ELR (cell line): Measurements from ENCODE around the gene SNTB2.
A peak's percentile ranks its signal among the peaks of the same experiment; 100 is the strongest.
"Not testable (repeated sequence)": the region's sequence is repeated elsewhere in the genome, so short reads cannot be mapped to it uniquely, and the experiment has no call there.

Experiments used
- DNase-seq: peaks from one replicate; pipeline ENCODE4 v3.0.0-alpha.2; 2015; ENCODE audit warnings: low read depth

SNTB2 gene

DNA sequence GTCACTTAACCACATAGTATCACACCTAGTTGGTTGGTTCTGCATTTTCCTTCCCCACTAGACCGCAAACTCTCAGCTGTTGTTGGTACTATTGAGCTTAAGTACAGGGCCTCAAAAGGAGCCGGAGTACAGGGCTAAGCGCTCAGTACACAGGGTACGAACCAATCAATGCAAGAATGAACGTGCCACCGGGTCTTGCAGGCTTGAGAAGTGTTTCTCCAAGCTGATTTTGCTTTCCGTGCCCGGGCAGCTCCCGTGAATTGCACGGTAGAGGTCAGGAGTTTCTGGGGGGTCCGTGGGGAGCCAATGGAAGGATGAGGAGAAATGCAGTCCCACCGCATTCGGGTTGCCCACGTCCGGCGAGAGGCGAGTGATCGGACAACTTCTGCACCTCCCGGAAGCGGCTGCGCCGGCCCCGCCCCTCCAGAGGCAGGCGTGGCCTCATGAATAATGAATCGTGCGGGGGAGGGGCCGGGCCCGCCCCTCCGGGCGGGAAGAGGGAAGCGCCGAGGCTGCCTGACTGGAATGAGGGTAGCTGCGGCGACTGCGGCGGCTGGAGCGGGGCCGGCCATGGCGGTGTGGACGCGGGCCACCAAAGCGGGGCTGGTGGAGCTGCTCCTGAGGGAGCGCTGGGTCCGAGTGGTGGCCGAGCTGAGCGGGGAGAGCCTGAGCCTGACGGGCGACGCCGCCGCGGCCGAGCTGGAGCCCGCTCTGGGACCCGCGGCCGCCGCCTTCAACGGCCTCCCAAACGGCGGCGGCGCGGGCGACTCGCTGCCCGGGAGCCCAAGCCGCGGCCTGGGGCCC, at the start of gene SNTB2:
SNTB2 (plus strand) TSS at position 523 of the 804 bp plus-strand sequence; CDS start at position 526, 3 bp downstream.
- DNase-seq, result peak; percentile 95

DNA sequence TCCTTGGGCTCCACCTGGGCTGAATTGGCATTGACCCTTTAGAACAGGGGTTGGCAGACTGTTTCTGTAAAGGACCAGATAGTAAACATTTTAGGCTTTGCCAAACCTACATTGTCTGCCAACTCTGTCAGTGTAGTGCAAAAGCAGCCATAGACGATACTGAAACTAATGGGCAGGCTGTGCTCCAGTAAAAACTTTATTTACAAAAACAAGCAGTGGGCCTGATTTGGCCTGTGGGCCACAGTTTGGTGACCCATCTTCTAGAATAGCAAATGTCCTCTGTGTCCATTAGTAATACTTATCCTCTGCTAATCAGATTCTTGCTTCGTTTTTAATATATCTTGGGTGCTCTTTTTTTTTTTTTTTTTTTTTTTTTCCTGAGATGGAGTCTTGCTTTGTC, 48.4 kb upstream of the SNTB2 start:
- no peak for DNase-seq

DNA sequence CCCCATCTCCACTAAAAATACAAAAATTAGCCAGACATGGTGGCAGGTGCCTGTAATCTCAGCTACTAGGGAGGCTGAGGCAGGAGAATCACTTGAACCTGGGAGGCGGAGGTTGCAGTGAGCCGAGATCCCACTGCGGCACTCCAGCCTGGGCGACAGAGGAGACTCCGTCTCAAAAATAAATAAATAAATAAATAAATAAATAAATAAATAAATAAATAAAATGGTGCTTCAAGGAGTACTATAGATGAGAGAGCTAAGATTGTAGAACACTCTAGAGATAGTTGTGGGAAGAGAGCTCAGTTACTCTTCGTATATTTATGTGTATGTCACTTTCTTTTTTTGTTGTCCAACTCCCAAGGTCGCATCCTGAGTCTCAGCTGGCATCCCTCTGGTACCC, 47.5 kb upstream of the SNTB2 start:
- DNase-seq, result not testable (repeated sequence)

DNA sequence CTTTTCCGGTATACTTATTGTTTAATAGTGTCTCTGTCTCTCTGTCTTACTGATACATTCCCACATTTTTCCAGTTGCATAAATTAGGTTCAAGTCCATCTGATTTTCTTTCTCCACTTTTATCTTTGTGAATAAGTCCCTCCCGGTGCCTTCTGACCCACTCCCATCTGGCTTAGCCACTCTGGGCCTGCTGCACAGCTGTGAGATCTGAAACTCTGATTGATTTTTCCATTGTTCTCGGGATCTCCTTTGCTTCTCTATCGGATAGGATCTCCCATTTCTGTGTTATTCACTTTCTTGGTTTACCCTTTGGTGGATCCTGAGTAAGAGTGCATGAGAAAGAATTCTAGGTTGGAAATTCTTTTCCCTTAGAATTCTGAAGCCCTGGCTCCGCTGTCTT, 46.0 kb upstream of the SNTB2 start:
- no peak for DNase-seq

DNA sequence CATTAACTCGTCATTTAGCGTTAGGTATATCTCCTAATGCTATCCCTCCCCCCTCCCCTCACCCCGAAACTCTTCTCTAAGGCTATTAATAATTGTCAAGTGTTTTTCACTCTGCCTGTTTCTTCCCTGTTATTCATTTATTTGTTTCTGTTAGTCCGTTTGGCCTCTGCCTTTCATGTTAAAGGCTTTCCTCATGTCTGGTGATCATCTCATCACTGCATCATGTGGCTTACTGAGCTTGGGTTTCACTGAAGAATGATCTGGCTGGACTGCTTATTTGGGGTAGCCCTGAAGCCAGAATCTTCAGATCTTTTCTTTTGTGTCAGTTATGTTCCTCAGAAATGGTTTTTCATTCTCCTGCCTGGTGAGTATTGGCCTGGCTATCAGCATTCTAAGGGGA, 45.0 kb upstream of the SNTB2 start:
- no peak for DNase-seq

DNA sequence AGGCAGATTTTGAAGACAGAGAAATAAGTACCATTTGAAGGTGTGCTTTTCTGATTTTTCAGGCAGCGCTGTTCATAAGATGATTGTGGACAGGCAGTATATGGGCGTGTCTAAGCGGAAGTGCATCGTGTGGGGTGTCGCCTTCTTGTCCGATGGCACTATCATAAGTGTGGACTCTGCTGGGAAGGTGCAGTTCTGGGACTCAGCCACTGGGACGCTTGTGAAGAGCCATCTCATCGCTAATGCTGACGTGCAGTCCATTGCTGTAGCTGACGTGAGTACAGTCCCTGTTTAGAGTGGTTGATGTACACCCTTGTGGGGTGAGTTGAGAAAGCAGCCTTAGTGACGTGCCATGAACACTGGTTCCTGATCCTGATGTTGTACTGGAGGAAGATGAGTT, 43.8 kb upstream of the SNTB2 start:
- peak; percentile 42 for DNase-seq

DNA sequence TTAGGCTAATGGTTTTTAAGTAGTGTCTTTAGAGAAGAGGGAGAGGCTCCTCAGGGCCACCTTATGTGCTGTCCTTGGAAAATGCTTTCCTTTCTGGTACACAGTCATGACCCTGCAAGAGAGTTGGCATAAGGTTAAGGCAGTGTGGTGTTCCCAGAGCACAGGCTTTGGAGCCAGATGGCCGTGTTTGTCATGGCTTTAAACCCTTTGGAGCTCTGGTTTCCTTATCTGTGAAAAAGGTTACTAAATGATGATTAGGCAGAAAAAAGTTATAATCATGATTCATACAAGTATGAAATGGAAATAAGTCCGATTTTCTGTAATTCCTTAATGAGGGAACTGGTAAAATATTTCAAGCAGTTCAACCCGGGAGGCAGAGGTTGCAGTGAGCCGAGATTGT, 41.3 kb upstream of the SNTB2 start:
- no peak for DNase-seq

DNA sequence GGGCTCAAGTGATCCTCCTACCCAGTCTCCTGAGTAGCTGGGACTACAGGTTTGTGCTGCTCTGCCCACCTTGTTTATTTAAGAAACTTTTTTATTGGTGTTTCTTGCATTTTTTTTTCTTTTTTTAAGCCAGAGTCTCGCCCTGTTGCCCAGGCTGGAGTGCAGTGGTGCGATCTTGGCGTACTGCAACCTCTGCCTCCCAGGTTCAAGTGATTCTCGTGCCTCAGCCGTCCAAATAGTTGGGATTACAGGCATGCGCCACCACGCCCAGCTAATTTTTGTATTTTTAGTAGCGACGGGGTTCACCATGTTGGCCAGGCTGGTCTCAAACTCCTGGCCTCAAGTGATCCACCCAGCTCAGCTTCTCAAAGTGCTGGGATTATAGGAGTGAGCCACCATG, 37.3 kb upstream of the SNTB2 start:
- DNase-seq, result not testable (repeated sequence)

DNA sequence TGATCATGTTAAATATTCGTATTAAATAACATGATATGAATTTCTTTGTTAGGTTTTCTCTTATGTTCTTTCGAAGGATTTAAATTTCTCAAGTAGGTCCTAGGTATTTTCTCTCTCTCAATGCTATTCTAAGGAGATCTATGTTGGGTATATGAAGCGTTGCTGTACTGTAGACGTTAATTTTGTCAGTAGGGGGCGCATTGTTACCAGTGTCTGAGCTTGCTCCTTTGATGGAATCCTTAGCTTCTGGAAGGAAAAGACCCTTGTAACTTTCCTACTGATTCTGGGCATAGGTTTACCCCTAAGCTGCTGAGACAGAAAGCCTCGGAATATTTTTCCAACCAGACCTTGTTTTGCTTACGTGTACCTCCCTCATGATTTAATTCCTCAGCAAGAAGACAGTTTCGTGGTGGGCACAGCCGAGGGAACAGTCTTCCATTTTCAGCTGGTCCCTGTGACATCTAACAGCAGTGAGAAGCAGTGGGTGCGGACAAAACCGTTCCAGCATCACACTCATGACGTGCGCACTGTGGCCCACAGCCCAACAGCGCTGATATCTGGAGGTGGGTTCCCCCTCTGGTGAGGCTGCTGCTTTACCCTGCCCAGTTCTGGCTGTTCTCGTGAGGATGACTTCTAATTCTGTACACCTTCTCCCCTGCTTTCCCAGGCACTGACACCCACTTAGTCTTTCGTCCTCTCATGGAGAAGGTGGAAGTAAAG, 36.7 kb upstream of the SNTB2 start:
- peak; percentile 84 for DNase-seq

DNA sequence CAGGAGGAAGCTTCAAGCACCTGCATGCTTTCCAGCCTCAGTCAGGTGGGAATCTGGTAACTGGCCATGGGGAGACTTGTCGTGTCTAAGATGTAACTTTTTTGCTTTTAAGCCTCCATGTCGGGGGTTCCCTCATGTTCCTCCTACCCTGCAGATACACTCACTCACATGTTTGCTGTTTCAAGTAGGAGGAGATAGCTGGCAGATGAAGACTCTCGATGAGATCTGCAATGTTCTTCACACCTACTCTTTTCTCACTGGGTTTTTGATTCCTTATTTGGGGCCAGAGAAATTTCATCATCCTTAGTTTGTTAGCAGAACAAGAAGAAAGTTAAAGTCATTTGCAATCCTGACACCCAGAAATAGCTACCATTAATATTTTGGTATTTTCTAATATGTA, 29.8 kb upstream of the SNTB2 start:
- no peak for DNase-seq

DNA sequence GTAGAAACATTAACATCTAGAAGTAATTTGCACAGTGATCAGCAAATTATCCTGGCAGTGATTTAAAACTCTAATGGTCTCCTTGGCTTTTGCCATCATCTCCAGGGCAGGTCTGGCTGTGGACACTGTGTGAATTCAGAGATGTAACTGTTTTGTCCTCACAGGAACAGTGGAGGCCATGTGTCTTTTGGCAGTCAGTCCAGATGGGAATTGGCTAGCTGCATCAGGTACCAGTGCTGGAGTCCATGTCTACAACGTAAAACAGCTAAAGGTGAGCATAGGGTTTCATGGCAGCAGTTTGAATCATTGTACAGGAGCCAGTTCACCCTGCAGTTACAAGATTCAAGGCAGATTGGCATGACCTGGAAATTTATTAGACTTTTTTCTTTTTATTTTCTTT, 26.8 kb upstream of the SNTB2 start:
- no peak for DNase-seq

DNA sequence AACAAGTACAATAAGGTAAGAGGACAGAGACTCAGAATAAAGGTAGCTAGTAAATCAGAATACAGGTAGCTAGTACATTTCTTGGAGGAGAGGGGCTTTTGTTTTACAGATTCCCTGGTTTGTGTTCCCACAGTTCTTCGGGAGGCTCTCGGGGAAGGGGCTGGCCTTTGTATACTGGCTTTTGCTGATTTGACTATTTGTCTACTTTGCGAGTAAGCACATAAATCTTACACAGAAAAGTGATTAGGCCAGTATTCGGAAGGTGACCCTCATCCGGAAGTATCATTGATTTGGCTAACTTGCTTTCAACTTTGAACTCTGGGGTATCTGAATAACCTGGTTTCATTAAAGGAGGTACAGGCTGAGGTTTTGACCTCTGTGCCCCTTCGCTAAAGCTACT, 21.4 kb upstream of the SNTB2 start:
- DNase-seq, result no peak

DNA sequence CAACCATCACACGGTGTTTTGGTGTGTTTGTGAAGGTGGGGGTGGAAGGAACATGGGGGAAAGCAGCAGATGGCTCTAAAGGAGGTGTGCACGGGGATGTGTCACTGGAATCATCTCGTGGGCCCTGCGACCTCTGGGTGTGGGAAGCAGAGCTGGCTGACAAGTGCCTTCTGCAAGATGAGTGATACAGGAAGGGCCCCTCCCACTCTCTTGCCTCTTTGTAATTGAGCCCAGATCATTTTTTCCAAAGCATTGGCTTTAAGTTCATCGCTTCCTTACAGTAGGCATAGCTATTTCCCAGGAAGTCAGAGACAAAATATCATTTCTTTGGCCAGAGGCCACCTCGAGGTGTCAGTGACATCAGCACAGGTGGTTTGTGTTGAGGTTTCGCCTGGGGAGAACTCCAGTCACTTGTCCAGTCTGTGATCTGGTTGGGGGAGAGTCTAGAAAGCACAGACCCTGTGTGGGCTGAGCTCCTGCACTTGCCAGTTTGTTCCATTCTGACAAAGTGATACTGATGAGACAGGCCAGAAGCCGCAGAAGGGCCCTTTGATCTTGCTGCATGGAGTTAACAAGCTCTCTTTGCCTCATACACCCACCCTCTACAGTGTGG, 20.6 kb upstream of the SNTB2 start:
- DNase-seq, result peak; percentile 78

DNA sequence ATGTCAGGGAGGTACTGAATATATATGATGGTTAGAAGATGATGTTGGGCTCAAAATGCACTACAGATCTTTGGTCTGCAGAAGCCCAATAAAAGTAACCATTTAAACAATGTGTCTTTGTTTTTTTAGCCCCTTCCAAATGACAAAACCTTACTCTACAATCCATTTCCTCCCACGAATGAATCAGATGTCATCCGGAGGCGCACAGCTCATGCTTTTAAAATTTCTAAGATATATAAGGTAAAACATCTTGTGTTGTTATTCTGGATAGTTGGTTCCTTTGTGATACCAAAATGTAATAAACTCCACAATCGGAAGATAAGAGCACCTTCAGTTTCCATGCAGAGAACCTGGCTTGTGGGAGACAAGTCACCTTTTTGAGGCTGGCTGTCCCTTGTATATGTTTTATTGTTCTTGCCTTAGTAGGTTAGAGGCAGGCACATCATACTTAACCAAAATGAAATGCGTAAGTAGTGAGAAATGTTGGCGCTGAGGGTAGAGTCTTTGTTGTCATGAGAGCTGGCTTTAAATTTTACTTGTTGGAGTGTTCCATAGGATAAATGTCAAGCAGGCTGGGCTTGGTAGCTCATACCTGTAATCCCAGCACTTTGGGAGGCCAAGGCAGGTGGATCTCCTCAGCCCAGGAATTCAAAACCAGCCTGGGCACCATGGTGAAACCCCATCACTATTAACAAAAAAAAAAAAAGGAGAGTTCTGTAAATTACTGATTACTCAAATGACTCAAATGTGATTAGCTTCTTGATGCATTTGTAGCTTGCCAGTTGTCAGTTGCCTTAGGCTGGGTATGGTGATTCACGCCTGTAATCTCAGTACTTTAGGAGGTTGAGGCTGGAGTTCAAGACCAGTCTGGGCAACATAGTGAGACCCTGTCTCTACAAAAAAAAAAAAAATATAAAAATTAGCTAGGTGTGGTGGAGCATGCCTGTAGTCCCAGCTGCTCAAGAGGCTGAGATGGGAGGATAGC, 19.7 kb upstream of the SNTB2 start:
- DNase-seq, result peak; percentile 86

DNA sequence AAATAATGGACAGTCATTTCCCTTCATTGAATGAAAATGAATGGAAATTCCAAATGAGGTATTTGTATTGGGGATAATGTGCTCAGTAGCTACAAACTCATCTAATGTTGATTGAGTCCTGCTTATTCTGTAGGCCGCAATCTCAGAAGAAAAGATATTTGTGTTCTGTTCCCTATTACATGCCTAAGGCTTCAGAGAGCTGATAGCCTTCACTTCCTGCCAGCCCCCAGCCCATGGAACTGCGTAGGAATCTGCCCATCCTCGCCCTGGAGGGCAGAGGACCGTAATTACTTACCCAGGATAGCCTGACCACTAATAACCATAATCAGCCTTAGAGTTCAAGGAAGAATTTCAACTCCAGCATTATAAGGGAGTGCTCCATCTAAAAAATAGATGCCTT, 17.9 kb upstream of the SNTB2 start:
- DNase-seq, result no peak

DNA sequence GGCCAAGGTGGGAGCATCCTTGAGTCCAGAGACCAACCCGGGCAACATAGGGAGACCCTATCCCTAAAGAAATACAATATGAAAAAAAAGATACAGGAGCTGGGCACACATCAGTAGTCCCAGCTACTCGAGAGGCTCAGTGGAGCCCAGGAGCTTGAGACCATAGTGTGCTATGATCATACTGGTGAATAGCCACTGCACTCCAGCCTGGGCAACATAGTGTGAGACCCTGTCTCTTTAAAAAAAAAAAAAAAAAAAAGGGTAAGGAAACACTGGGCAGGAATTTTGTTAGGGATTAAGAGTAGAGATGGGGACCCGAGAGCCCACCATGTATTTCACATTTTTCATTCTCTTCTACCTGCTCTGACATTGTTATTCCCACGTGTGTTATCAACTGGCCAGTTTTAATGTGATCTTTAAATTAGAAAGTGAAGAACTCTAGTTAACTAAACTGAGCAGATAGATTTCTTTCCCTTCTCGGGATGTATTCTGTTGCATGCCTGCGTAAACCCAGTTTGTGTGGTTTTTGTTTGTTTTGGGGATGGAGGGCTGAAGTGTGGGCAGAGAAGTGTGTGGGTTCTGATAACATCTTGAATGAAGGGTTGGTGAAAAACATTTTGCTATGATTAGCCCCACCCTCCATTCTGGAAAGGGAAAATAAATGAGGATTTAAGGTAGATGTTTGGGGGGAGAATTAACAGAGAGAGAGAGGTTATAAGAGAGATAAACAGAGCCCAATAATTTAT, 17.2 kb upstream of the SNTB2 start:
- DNase-seq, result no peak

DNA sequence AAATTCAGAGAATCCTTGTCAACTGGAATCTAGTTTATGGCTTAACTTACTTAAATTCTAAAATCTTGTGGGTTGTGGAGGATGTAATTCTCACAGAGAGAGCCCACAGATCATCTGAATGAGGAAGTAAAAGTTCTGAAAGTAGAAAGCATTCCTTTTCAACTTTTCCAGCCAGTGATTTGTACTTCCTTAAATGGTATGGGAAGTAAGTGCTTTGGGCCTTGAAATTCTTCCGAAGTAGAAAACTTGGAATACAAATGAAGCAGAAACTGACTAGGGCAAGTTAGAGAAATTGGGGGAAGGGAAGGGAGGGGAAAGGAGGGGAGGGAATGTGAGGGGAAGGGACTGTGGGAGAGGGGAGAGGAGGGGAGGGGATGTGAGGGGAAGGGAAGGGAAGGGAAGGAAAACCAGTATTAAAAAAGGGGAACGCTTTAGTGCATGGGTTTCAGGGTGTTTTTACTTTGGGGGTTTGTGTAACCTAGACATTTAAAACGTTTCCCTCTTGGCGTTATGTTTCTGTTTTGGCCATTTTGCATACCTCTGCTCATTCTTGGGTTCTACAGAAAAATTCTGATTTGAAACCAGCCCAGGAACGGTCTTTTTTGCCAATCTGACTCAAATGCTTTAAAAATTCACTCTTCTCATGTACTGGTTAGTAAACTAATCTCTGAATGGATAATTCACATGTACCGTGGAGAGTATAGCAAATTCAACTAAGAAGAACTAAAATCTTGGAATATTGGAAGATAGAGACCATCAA, 15.5 kb upstream of the SNTB2 start:
- DNase-seq, result no peak

DNA sequence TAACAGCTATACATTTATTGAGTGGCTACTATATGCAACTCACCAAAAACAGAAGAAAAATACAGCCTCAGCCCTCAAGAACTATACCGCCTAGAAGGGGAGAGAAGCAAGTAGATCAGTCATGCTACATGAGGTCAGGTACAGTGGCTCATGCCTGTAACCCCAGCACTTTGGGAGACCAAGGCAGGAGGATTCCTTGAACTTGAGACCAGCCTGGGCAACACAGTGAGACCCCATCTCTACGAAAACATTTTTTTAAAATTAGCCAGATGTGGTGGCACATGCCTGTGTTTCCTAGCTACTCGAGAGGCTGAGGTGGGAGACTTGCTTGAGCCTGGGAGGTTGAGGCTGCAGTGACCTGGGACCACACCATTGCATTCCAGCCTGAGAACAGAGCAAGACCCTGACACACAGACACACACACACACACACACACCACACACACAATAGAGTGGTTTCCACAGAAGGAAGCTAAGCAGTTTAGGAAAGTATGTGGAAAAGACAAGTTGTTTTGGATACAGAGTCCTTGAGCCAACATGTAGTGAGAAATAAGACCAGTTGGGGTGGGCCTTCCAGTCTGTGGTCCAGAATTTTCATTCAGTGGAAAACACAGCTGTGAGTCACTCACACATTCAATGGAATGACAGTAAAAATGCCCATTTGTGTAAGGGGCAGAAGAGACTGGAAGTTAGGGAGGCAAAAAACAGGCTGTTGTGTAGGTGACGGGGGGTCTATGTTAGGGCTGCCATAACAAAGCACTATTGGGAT, 10.7 kb upstream of the SNTB2 start:
- peak; percentile 67 for DNase-seq

DNA sequence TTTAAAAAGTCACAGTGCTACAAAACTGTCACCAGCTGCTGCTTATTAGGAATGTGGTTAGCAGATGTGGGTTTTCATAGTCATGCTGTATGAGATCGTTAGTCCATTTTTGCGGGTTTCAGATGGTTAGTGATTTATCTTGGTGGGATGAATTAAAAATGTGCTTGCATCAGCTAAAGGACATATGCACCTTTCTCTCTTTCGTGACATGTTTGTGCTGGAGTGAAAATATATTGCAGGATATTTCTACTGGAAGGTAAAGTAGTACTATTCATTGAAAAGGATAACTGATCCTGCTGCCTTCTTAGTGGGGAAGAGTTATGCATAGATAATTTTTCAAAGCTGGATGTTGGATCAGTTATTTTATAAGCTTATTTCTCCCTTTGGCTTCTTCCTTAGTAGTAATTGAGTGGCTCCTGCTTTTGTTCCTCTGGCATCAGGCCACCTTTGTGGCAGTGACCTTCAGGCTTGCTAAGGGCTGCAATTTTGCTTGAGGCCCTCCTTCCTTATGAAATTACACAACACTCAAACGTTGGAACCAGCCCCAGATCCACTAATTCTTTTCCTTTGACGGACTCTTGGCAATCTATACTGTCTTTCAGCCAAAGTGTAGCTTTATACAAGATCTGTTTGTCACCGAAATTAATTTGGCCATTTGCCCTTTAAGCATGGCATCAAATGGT, 7.5 kb upstream of the SNTB2 start:
- peak; percentile 74 for DNase-seq
